ENCODE measurements around the gene KIAA2012.

Gene KIAA2012

GRCh38 chr2:202157211-202157990 lies 84.3 kb downstream of the KIAA2012 start:
- DNase-seq = no peak

GRCh38 chr2:202158796-202159195 lies 85.7 kb downstream of the KIAA2012 start:
- DNase-seq = peak; percentile 10

- DNase-seq = no peak
Observed at GRCh38 chr2:202161151-202161835, 88.2 kb downstream of the KIAA2012 start.

- no peak for DNase-seq
Observed at GRCh38 chr2:202164411-202164810, 91.4 kb downstream of the KIAA2012 start.

GRCh38 chr2:202165208-202165607 lies 92.2 kb downstream of the KIAA2012 start:
- DNase-seq = no peak

- no peak for DNase-seq
Observed at GRCh38 chr2:202165945-202166344, 92.9 kb downstream of the KIAA2012 start.

GRCh38 chr2:202169131-202169530 lies 96.1 kb downstream of the KIAA2012 start:
- DNase-seq = no peak

- DNase-seq = no peak
Observed at GRCh38 chr2:202169832-202170424, 96.9 kb downstream of the KIAA2012 start.

- DNase-seq = no peak
Observed at GRCh38 chr2:202171241-202171825, 98.3 kb downstream of the KIAA2012 start.

- no peak for DNase-seq
Observed at GRCh38 chr2:202172439-202173211, 99.6 kb downstream of the KIAA2012 start.

- peak; percentile 67 for DNase-seq
Observed at GRCh38 chr2:202178346-202178958, 105.4 kb downstream of the KIAA2012 start.

- DNase-seq = no peak
Observed at GRCh38 chr2:202184557-202184956, 111.5 kb downstream of the KIAA2012 start.

GRCh38 chr2:202185156-202185555 lies 112.1 kb downstream of the KIAA2012 start:
- DNase-seq = no peak

GRCh38 chr2:202186641-202187202 lies 113.7 kb downstream of the KIAA2012 start:
- DNase-seq = no peak

GRCh38 chr2:202187570-202187969 lies 114.5 kb downstream of the KIAA2012 start:
- no peak for DNase-seq

- DNase-seq = no peak
Observed at GRCh38 chr2:202193305-202193704, 120.2 kb downstream of the KIAA2012 start.

- DNase-seq = no peak
Observed at GRCh38 chr2:202193881-202194353, 120.9 kb downstream of the KIAA2012 start.

- DNase-seq = no peak
Observed at GRCh38 chr2:202194418-202194817, 121.4 kb downstream of the KIAA2012 start.

GRCh38 chr2:202196727-202197126 lies 123.7 kb downstream of the KIAA2012 start:
- DNase-seq = no peak

GRCh38 chr2:202201220-202202160 lies 128.4 kb downstream of the KIAA2012 start:
- DNase-seq = no peak

GRCh38 chr2:202203348-202203747 lies 130.3 kb downstream of the KIAA2012 start:
- DNase-seq = no peak
